ENCODE data around the gene AATF.

The AATF gene

GRCh38 chr17:36940313-36941264 is 8.2 kb upstream of the AATF start:
- in situ Hi-C loops (cut with MboI; ENCODE audit: low sequenced_read_pairs), result no loop called here

- in situ Hi-C loops (cut with MboI; ENCODE audit: low sequenced_read_pairs), result no loop called here
These were observed 7.3 kb upstream of the AATF start for GRCh38 chr17:36941265-36942010.

GRCh38 chr17:36942019-36942599 is 6.6 kb upstream of the AATF start:
- in situ Hi-C loops (cut with MboI; ENCODE audit: low sequenced_read_pairs), result no loop called here

- in situ Hi-C loops (cut with MboI; ENCODE audit: low sequenced_read_pairs), result no loop called here
These were observed 6.1 kb upstream of the AATF start for GRCh38 chr17:36942631-36943125.

GRCh38 chr17:36943250-36944191 is 5.2 kb upstream of the AATF start:
- in situ Hi-C loops (cut with MboI; ENCODE audit: low sequenced_read_pairs), result no loop called here

- in situ Hi-C loops (cut with MboI; ENCODE audit: low sequenced_read_pairs), result no loop called here
These were observed 4.2 kb upstream of the AATF start for GRCh38 chr17:36944553-36944952.

GRCh38 chr17:36945140-36945539 is 3.6 kb upstream of the AATF start:
- in situ Hi-C loops (cut with MboI; ENCODE audit: low sequenced_read_pairs), result no loop called here

- in situ Hi-C loops (cut with MboI; ENCODE audit: low sequenced_read_pairs), result no loop called here
These were observed 2.6 kb upstream of the AATF start for GRCh38 chr17:36945959-36946725.

GRCh38 chr17:36946726-36947091 is 2.0 kb upstream of the AATF start:
- in situ Hi-C loops (cut with MboI; ENCODE audit: low sequenced_read_pairs), result no loop called here

GRCh38 chr17:36947922-36948716 is 635 bp upstream of the AATF start:
- in situ Hi-C loops (cut with MboI; ENCODE audit: low sequenced_read_pairs), result no loop called here

GRCh38 chr17:36949461-36949927 is 740 bp downstream of the AATF start:
- in situ Hi-C loops (cut with MboI; ENCODE audit: low sequenced_read_pairs), result no loop called here

- in situ Hi-C loops (cut with MboI; ENCODE audit: low sequenced_read_pairs), result no loop called here
These were observed 1.3 kb downstream of the AATF start for GRCh38 chr17:36950027-36950426.

- in situ Hi-C loops (cut with MboI; ENCODE audit: low sequenced_read_pairs), result no loop called here
These were observed 2.5 kb downstream of the AATF start for GRCh38 chr17:36951084-36951789.

GRCh38 chr17:36971508-36971907 is 22.8 kb downstream of the AATF start:
- in situ Hi-C loops (cut with MboI; ENCODE audit: low sequenced_read_pairs), result no loop called here

- in situ Hi-C loops (cut with MboI; ENCODE audit: low sequenced_read_pairs), result no loop called here
These were observed 23.5 kb downstream of the AATF start for GRCh38 chr17:36972186-36972700.

- in situ Hi-C loops (cut with MboI; ENCODE audit: low sequenced_read_pairs), result no loop called here
These were observed 24.2 kb downstream of the AATF start for GRCh38 chr17:36972905-36973304.

- in situ Hi-C loops (cut with MboI; ENCODE audit: low sequenced_read_pairs), result no loop called here
These were observed 27.3 kb downstream of the AATF start for GRCh38 chr17:36975922-36976515.

Data from HL-60/S4 treated with retinoic acid at 250 ng/mL for 4 days and 3 days (cell line).